Keratinocyte (primary cell): ENCODE measurements around the gene DGCR8.
A peak's percentile ranks its signal among the peaks of the same experiment; 100 is the strongest.

Experiments
- EZH2 ChIP-seq: IDR thresholded peaks from one replicate; pipeline ENCODE4 v1.6.1; 2012; ENCODE audit warnings: inconsistent platforms, mild to moderate bottlenecking, low read length, moderate library complexity
- TF ChIP-seq, protein P1 (sequence below), 3 experiments: IDR thresholded peaks in 1 of 3; conservative IDR thresholded peaks in 1 of 3; optimal IDR thresholded peaks in 1 of 3; 2 replicates in 2 of 3; 3 replicates in 1 of 3; pipeline versions ENCODE3 to v1.5.1; 2011; ENCODE audit warnings: low read length in 3 of 3, mild to moderate bottlenecking in 3 of 3, moderate library complexity in 2 of 3, control low read depth in 1 of 3, inconsistent platforms in 1 of 3; ENCODE audit not compliant: insufficient read depth in 2 of 3; ENCODE audit errors: extremely low read depth in 1 of 3

- TF ChIP-seq, protein P1, sequence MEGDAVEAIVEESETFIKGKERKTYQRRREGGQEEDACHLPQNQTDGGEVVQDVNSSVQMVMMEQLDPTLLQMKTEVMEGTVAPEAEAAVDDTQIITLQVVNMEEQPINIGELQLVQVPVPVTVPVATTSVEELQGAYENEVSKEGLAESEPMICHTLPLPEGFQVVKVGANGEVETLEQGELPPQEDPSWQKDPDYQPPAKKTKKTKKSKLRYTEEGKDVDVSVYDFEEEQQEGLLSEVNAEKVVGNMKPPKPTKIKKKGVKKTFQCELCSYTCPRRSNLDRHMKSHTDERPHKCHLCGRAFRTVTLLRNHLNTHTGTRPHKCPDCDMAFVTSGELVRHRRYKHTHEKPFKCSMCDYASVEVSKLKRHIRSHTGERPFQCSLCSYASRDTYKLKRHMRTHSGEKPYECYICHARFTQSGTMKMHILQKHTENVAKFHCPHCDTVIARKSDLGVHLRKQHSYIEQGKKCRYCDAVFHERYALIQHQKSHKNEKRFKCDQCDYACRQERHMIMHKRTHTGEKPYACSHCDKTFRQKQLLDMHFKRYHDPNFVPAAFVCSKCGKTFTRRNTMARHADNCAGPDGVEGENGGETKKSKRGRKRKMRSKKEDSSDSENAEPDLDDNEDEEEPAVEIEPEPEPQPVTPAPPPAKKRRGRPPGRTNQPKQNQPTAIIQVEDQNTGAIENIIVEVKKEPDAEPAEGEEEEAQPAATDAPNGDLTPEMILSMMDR (optimal IDR thresholded peaks at IDR 0.05 in 1 of 3, IDR thresholded peaks at IDR 0.05 in 1 of 3, conservative IDR thresholded peaks at IDR 0.05 in 1 of 3; ENCODE audit: extremely low read depth in 1 of 3, insufficient read depth in 2 of 3, low read length in 3 of 3) = peak in 2 of 3 experiments; percentile 9
- no peak for TF ChIP-seq EZH2
These were observed 19.2 kb upstream of the DGCR8 start for GRCh38 chr22:20060700-20061480.
